Endothelial cell of umbilical vein (primary cell): ENCODE measurements around the gene CSHL1. TPM values are rescaled to one million over a fixed set of nuclear protein-coding genes. Genes with fewer than 3 reads are reported as not detected.

Source experiments
- BruUV-seq: library from RNA; stranded (reverse); fragments of 400-500 nt; replicated peaks from 2 replicates; lab custom pipeline; 2021; lab: Mats Ljungman, UMichigan
- CTCF ChIA-PET: fragments of 300-600, 350-600 bp; sonication (Branson Sonifier 250); formaldehyde crosslinking; loops from one replicate; lab custom pipeline; 2021; ENCODE audit warnings: antibody characterized with exemption, inconsistent platforms; lab: Charles Lee
- POLR2A ChIA-PET: fragments of 300-600, 350-600 bp; sonication (Branson Sonifier 250); formaldehyde crosslinking; loops from one replicate; lab custom pipeline; 2021; ENCODE audit warnings: antibody characterized with exemption, inconsistent platforms; lab: Charles Lee
- DNase-seq: peaks from one replicate; pipeline ENCODE4 v3.0.0-alpha.2; 2011; ENCODE audit warnings: low read depth, low spot score
- FAIRE-seq: peaks from 2 replicates; lab custom pipeline; 2011; peaks lifted over from hg19 to GRCh38; lab: Jason Lieb, UNC
- H2AFZ ChIP-seq: 2 replicates; pipeline ENCODE4 v1.6.0; 2012; ENCODE audit warnings: low read depth, low read length, control low read depth, inconsistent platforms
- H3K27ac ChIP-seq: 2 replicates; pipeline ENCODE4 v1.5.1; 2011; ENCODE audit warnings: low read depth, mild to moderate bottlenecking, control low read depth, low read length, moderate library complexity; ENCODE audit not compliant: insufficient read depth
- H3K27me3 ChIP-seq, 2 experiments: 2 replicates each; pipeline versions ENCODE4 v1.6.0 to v1.6.1; 2011; ENCODE audit warnings: low read length in 2 of 2, mixed read lengths in 1 of 2; ENCODE audit not compliant: control insufficient read depth in 2 of 2, insufficient read depth in 2 of 2
- H3K36me3 ChIP-seq, 2 experiments: 2 replicates in 1 of 2; 3 replicates in 1 of 2; pipeline ENCODE4 v1.5.1; 2011; ENCODE audit warnings: low read length in 2 of 2, mild to moderate bottlenecking in 1 of 2, moderate library complexity in 1 of 2; ENCODE audit not compliant: control insufficient read depth in 2 of 2, insufficient read depth in 2 of 2; ENCODE audit errors: extremely low read depth in 1 of 2
- H3K4me1 ChIP-seq: 3 replicates; pipeline ENCODE4 v1.5.1; 2011; ENCODE audit warnings: mild to moderate bottlenecking, low read length; ENCODE audit not compliant: control insufficient read depth, insufficient read depth; ENCODE audit errors: extremely low read depth
- H3K4me2 ChIP-seq: 2 replicates; pipeline ENCODE4 v1.6.1; 2011; ENCODE audit warnings: low read length, control low read depth, mixed read lengths; ENCODE audit not compliant: insufficient read depth
- H3K4me3 ChIP-seq, 3 experiments: fragments of 200-600 bp in 1 of 3; sonication (generic), shearing (Covaris generic) in 1 of 3; replicated peaks in 1 of 3; 2 replicates each; pipeline ENCODE4 v1.5.1; 2011 to 2016; ENCODE audit warnings: control low read depth in 3 of 3, low read length in 3 of 3, mild to moderate bottlenecking in 2 of 3, inconsistent platforms in 1 of 3, low read depth in 1 of 3, moderate library complexity in 1 of 3; ENCODE audit not compliant: insufficient read depth in 1 of 3
- H3K79me2 ChIP-seq: 2 replicates; pipeline ENCODE4 v1.6.0; 2012; ENCODE audit warnings: low read length, inconsistent platforms; ENCODE audit not compliant: control insufficient read depth, insufficient read depth
- H3K9ac ChIP-seq: replicated peaks from 2 replicates; pipeline ENCODE3; 2011; ENCODE audit warnings: low read length, control low read depth; ENCODE audit not compliant: insufficient read depth; ENCODE audit errors: extremely low read depth
- H3K9me1 ChIP-seq: replicated peaks from 3 replicates; pipeline ENCODE4 v1.6.0; 2011; ENCODE audit warnings: mild to moderate bottlenecking, low read length; ENCODE audit not compliant: control insufficient read depth, insufficient read depth; ENCODE audit errors: extremely low read depth
- H3K9me3 ChIP-seq: replicated peaks from 2 replicates; pipeline ENCODE4 v1.5.1; 2012; ENCODE audit warnings: low read length, inconsistent platforms; ENCODE audit not compliant: control insufficient read depth, insufficient read depth
- H4K20me1 ChIP-seq: replicated peaks from 2 replicates; pipeline ENCODE3; 2011; ENCODE audit warnings: mild to moderate bottlenecking, low read length; ENCODE audit not compliant: control insufficient read depth, insufficient read depth; ENCODE audit errors: extremely low read depth
- CTCF ChIP-seq, 2 donors: IDR thresholded peaks; 1 replicate in 1 of 2; 2 replicates in 1 of 2; pipeline ENCODE4 v1.5.1; 2011; ENCODE audit warnings: low read length in 2 of 2, mild to moderate bottlenecking in 2 of 2, moderate library complexity in 2 of 2, control low read depth in 1 of 2, inconsistent platforms in 1 of 2, low read depth in 1 of 2; ENCODE audit not compliant: insufficient read depth in 1 of 2; ENCODE audit errors: extremely low read depth in 1 of 2
- EZH2 ChIP-seq: IDR thresholded peaks from 2 replicates; pipeline ENCODE4 v1.6.1; 2012; ENCODE audit warnings: borderline replicate concordance, low read depth, mild to moderate bottlenecking, moderate library complexity, low read length, inconsistent platforms; ENCODE audit not compliant: severe bottlenecking
- FOS ChIP-seq: IDR thresholded peaks from 2 replicates; pipeline ENCODE4 v1.6.1; 2011; ENCODE audit warnings: mild to moderate bottlenecking, low read length, moderate library complexity, borderline replicate concordance; ENCODE audit not compliant: insufficient read depth
- GATA2 ChIP-seq: IDR thresholded peaks from 2 replicates; pipeline ENCODE4 v1.7.0; 2011; ENCODE audit warnings: low read depth, mild to moderate bottlenecking, moderate library complexity, mixed read lengths, low read length; ENCODE audit not compliant: insufficient read length, insufficient read depth
- JUN ChIP-seq: IDR thresholded peaks from 2 replicates; pipeline ENCODE4 v1.6.1; 2011; ENCODE audit warnings: borderline replicate concordance, low read depth; ENCODE audit not compliant: insufficient read length, insufficient read depth
- MAX ChIP-seq: IDR thresholded peaks from 2 replicates; pipeline ENCODE4 v1.6.1; 2011; ENCODE audit not compliant: insufficient read depth, insufficient read length
- MYC ChIP-seq: IDR thresholded peaks from one replicate; pipeline ENCODE4 v1.6.1; 2011; ENCODE audit warnings: mild to moderate bottlenecking, low read depth, low read length
- POLR2A ChIP-seq: IDR thresholded peaks from 2 replicates; pipeline ENCODE4 v1.6.1; 2012; ENCODE audit warnings: low read depth, mild to moderate bottlenecking, control low read depth, low read length
- dilution Hi-C: fragments of 300-500 bp; cut with MboI; formaldehyde crosslinking; loops from one replicate; pipeline ENCODE4 v1.15.0; 2019; ENCODE audit warnings: low sequenced_read_pairs; ENCODE audit not compliant: extremely low pct_ligation_motif_present
- intact Hi-C: fragments of 100-400 bp; cut with micrococcal nuclease; formaldehyde crosslinking; loops from one replicate; pipeline ENCODE4 v1.10.0; 2022
- polyA plus RNA-seq, 4 experiments: library from polyadenylated mRNA; depleted of rRNA in 3 of 4; stranded (reverse) in 3 of 4; unstranded in 1 of 4; fragments of >200 nt; gene quantifications; 2 replicates each; pipeline versions ENCODE4 v1.2.1 to v1.2.3, GENCODE V29; 2011 to 2012; ENCODE audit warnings: missing spikeins in 1 of 4
- total RNA-seq: library from RNA; stranded (reverse); gene quantifications from 2 replicates; pipeline ENCODE4 v1.2.3, GENCODE V29; 2021

CSHL1 gene
- total and polyA plus RNA-seq, 2 donors (not counting 3 experiments of a cell fraction or from before 2014, with no cell fraction given), result not detected

- no peak for DNase-seq
- no peaks in the 10 kb centered on the region for H3K27me3 ChIP-seq
- no peak overlapping the region for H3K4me3 ChIP-seq
- intact Hi-C loops, result no loop called here
- H3K9me1 ChIP-seq, result no peaks in the 10 kb centered on the region
- TF ChIP-seq FOS (no peak), EZH2 (no peak), CTCF (IDR thresholded peaks at IDR 0.05; ENCODE audit: extremely low read depth in 1 of 2, insufficient read depth in 1 of 2, low read depth in 1 of 2, low read length in 2 of 2) (no peak), GATA2 (no peak), JUN (no peak), POLR2A (no peak), MYC (no peak), MAX (no peak)
- H3K4me2 ChIP-seq, result no peak overlapping the region
- no peak overlapping the region for H3K9ac ChIP-seq
- no peaks in the 10 kb centered on the region for H3K36me3 ChIP-seq
- dilution Hi-C loops, result no loop called here
- H2AFZ ChIP-seq, result no peak overlapping the region
- CTCF ChIA-PET, result interaction anchor here (1.9 kb wide), 1 partner anchor 22 kb away, joined by 9 read pairs; the partner anchor contains the start of gene GH1
- H3K79me2 ChIP-seq, result no peaks in the 10 kb centered on the region
- no peaks in the 10 kb centered on the region for H4K20me1 ChIP-seq
- BruUV-seq, result no TSS peak
- POLR2A ChIA-PET, result no interaction called here
- H3K4me1 ChIP-seq, result no peaks in the 10 kb centered on the region
- H3K27ac ChIP-seq, result no peak overlapping the region
- no peak for FAIRE-seq
- H3K9me3 ChIP-seq, result no peaks in the 10 kb centered on the region
Measured at GRCh38 chr17:63941162-63941561, 30.1 kb upstream of the CSHL1 start.
